T-cell (primary cell): ENCODE results near the gene GKAP1. TPM values are rescaled to one million over a fixed set of nuclear protein-coding genes. Genes with fewer than 3 reads are reported as not detected.
"Not testable (repeated sequence)": the region's sequence is repeated elsewhere in the genome, so short reads cannot be mapped to it uniquely, and the experiment has no call there.

Experiments
- ATAC-seq, 4 experiments: fragments of 200-7000 bp in 3 of 4; fragments of 150-1000 bp in 1 of 4; cut with Tn5 transposase; replicated peaks in 1 of 4; 1 replicate in 3 of 4; 2 replicates in 1 of 4; pipeline ENCODE4 v1.10.0; 2021; ENCODE audit warnings: moderate library complexity in 3 of 4, mild to moderate bottlenecking in 2 of 4, moderate number of reproducible peaks in 1 of 4
- CTCF ChIA-PET, 2 donors: fragments of 300-600 bp; sonication (Branson Sonifier 250); formaldehyde crosslinking; loops; one replicate each; lab custom pipeline; 2022; ENCODE audit warnings: antibody characterized with exemption in 2 of 2; lab: Charles Lee
- POLR2A ChIA-PET, 2 donors: fragments of 300-600 bp; sonication (Branson Sonifier 250); formaldehyde crosslinking; loops; one replicate each; lab custom pipeline; 2022; ENCODE audit warnings: antibody characterized with exemption in 2 of 2; lab: Charles Lee
- DNase-seq, 35 experiments: peaks; one replicate each; pipeline versions ENCODE4 v3.0.0 to v3.0.0-alpha.2; 2013 to 2023
- H3K27ac ChIP-seq: one replicate; pipeline ENCODE4 v1.5.1; 2013; ENCODE audit warnings: low read length
- H3K27me3 ChIP-seq, 2 experiments: replicated peaks in 1 of 2; 1 replicate in 1 of 2; 2 replicates in 1 of 2; pipeline versions ENCODE4 v1.6.1 to v1.7.0; 2013; ENCODE audit warnings: low read length in 1 of 2, mixed read lengths in 1 of 2; ENCODE audit not compliant: control insufficient read depth in 2 of 2, insufficient read depth in 2 of 2; ENCODE audit errors: extremely low read depth in 1 of 2
- H3K36me3 ChIP-seq, 2 donors: 1 replicate in 1 of 2; 2 replicates in 1 of 2; pipeline versions ENCODE4 v1.6.1 to v1.7.0; 2013; ENCODE audit warnings: low read length in 1 of 2; ENCODE audit not compliant: control insufficient read depth in 2 of 2, insufficient read depth in 1 of 2; ENCODE audit errors: extremely low read depth in 1 of 2
- H3K4me1 ChIP-seq, 2 experiments: 1 replicate in 1 of 2; 2 replicates in 1 of 2; pipeline versions ENCODE4 v1.6.1 to v1.7.0; 2013; ENCODE audit warnings: low read length in 2 of 2, mixed read lengths in 1 of 2; ENCODE audit not compliant: insufficient read depth in 2 of 2, control insufficient read depth in 1 of 2; ENCODE audit errors: extremely low read depth in 1 of 2
- H3K4me3 ChIP-seq, 2 donors: 1 replicate in 1 of 2; 2 replicates in 1 of 2; pipeline versions ENCODE4 v1.5.1 to v1.7.0; 2013; ENCODE audit warnings: mild to moderate bottlenecking in 2 of 2, low read length in 1 of 2, moderate library complexity in 1 of 2; ENCODE audit not compliant: control insufficient read depth in 1 of 2; ENCODE audit errors: extremely low read depth in 1 of 2
- H3K9me3 ChIP-seq: 2 replicates; pipeline ENCODE4 v1.7.0; 2013
- H3K27ac Mint-ChIP-seq, 2 donors: one replicate each; pipeline ENCODE4 v1.8.0; 2020 to 2021; ENCODE audit warnings: mild to moderate bottlenecking in 2 of 2, mixed read lengths in 2 of 2
- H3K27me3 Mint-ChIP-seq, 2 donors: one replicate each; pipeline ENCODE4 v1.8.0; 2021 to 2022; ENCODE audit warnings: mixed read lengths in 2 of 2
- H3K36me3 Mint-ChIP-seq: one replicate; pipeline ENCODE4 v1.8.0; 2021; ENCODE audit warnings: mixed read lengths
- H3K4me1 Mint-ChIP-seq, 3 donors: one replicate each; pipeline ENCODE4 v1.8.0; 2020 to 2022; ENCODE audit warnings: mixed read lengths in 3 of 3, mild to moderate bottlenecking in 1 of 3
- H3K4me3 Mint-ChIP-seq, 3 donors: one replicate each; pipeline ENCODE4 v1.8.0; 2020 to 2022; ENCODE audit warnings: mild to moderate bottlenecking in 3 of 3, mixed read lengths in 3 of 3, moderate library complexity in 3 of 3
- H3K9me3 Mint-ChIP-seq, 3 donors: one replicate each; pipeline ENCODE4 v1.8.0; 2020 to 2022; ENCODE audit warnings: mixed read lengths in 3 of 3
- WGBS: methylation state at CpG from one replicate; pipeline ENCODE4 v1.1.5; 2013; ENCODE audit warnings: missing lambda C conversion rate; ENCODE audit not compliant: insufficient coverage; 5-methylcytosine and 5-hydroxymethylcytosine counted together
- total RNA-seq, 35 experiments: library from RNA in 6 of 35; stranded (reverse) in 6 of 35; fragments of 120-200 nt in 1 of 35; gene quantifications; one replicate each; pipeline versions ENCODE4 v1.2.1 to v1.2.4 and lab custom pipeline; 2013 to 2026

GKAP1 gene
- total RNA-seq, 5 donors from 2014 or later (not counting 1 experiment from before 2014, with no cell fraction given) = 9.6 to 11.4 (median 9.9) TPM

- POLR2A ChIA-PET, H3K4me1 ChIP-seq, ATAC-seq, DNase-seq, H3K4me3 ChIP-seq, H3K36me3 ChIP-seq, H3K27ac ChIP-seq, H3K9me3 Mint-ChIP-seq, H3K27me3 ChIP-seq, H3K27me3 Mint-ChIP-seq, CTCF ChIA-PET, H3K9me3 ChIP-seq, H3K4me3 Mint-ChIP-seq, H3K27ac Mint-ChIP-seq: not testable (repeated sequence)
- WGBS = 100% methylated on average over 3 of the region's 4 CpGs
- peaks cover 11% of the 10 kb centered on the region for H3K36me3 Mint-ChIP-seq
- peaks cover 13 to 19% (median 18%) of the 10 kb centered on the region in 3 donors for H3K4me1 Mint-ChIP-seq
Measured at GRCh38 chr9:83815120-83815519, 2.4 kb downstream of the GKAP1 start.

- H3K36me3 Mint-ChIP-seq = peaks cover 21% of the 10 kb centered on the region
- H3K27ac Mint-ChIP-seq, H3K9me3 ChIP-seq, H3K36me3 ChIP-seq, H3K27me3 ChIP-seq, H3K4me3 Mint-ChIP-seq, POLR2A ChIA-PET, H3K9me3 Mint-ChIP-seq, H3K4me3 ChIP-seq, H3K27ac ChIP-seq, ATAC-seq, H3K4me1 Mint-ChIP-seq, CTCF ChIA-PET, H3K4me1 ChIP-seq, H3K27me3 Mint-ChIP-seq, DNase-seq: not testable (repeated sequence)
- WGBS = no CpG with 5 or more reads among the region's 1 CpG
Measured at GRCh38 chr9:83809213-83809612, 8.4 kb downstream of the GKAP1 start.

- H3K4me3 ChIP-seq, H3K27me3 Mint-ChIP-seq, H3K27ac ChIP-seq, POLR2A ChIA-PET, H3K4me1 ChIP-seq, H3K9me3 Mint-ChIP-seq, H3K27ac Mint-ChIP-seq, ATAC-seq, H3K4me1 Mint-ChIP-seq, H3K27me3 ChIP-seq, H3K4me3 Mint-ChIP-seq, DNase-seq, H3K36me3 ChIP-seq, H3K9me3 ChIP-seq, CTCF ChIA-PET: not testable (repeated sequence)
- WGBS = no CpG with 5 or more reads among the region's 31 CpGs
- peaks cover 21% of the 10 kb centered on the region for H3K36me3 Mint-ChIP-seq
Measured at GRCh38 chr9:83804454-83804853, 13.1 kb downstream of the GKAP1 start.

GRCh38 chr9:83803941-83804340, 13.6 kb downstream of the GKAP1 start:
- CTCF ChIA-PET, H3K4me1 Mint-ChIP-seq, H3K9me3 ChIP-seq, H3K27ac Mint-ChIP-seq, H3K27me3 ChIP-seq, POLR2A ChIA-PET, H3K4me1 ChIP-seq, H3K27me3 Mint-ChIP-seq, H3K27ac ChIP-seq, H3K4me3 Mint-ChIP-seq, ATAC-seq, H3K4me3 ChIP-seq, H3K36me3 ChIP-seq, DNase-seq, H3K9me3 Mint-ChIP-seq: not testable (repeated sequence)
- H3K36me3 Mint-ChIP-seq = peaks cover 21% of the 10 kb centered on the region
- no CpG with 5 or more reads among the region's 33 CpGs for WGBS

- ChIA-PET POLR2A (no interaction called here), CTCF (no interaction called here)
- Mint-ChIP-seq H3K9me3 (no peaks in the 10 kb centered on the region), H3K4me1 (no peaks in the 10 kb centered on the region), H3K36me3 (peaks cover 28% of the 10 kb centered on the region), H3K27me3 (no peaks in the 10 kb centered on the region), H3K27ac (no peak overlapping the region), H3K4me3 (no peak overlapping the region)
- H3K9me3 ChIP-seq = no peaks in the 10 kb centered on the region
- ATAC-seq (no peak), DNase-seq (no peak)
- H3K27me3 ChIP-seq = no peaks in the 10 kb centered on the region
- no peaks in the 10 kb centered on the region for H3K4me1 ChIP-seq
- no peak overlapping the region for H3K27ac ChIP-seq
- WGBS = 98% methylated on average over 4 of the region's 13 CpGs
- peaks cover 4 to 11% of the 10 kb centered on the region in 2 donors for H3K36me3 ChIP-seq
- H3K4me3 ChIP-seq = no peak overlapping the region
Measured at GRCh38 chr9:83800236-83801033, 17.1 kb downstream of the GKAP1 start.

- H3K9me3 ChIP-seq = no peaks in the 10 kb centered on the region
- no peaks in the 10 kb centered on the region for H3K9me3 Mint-ChIP-seq
- H3K36me3 ChIP-seq = peaks cover 4 to 10% of the 10 kb centered on the region in 2 donors
- H3K27me3 Mint-ChIP-seq = no peaks in the 10 kb centered on the region
- H3K4me1 Mint-ChIP-seq = no peaks in the 10 kb centered on the region
- WGBS = no CpG with 5 or more reads among the region's 2 CpGs
- POLR2A ChIA-PET = no interaction called here
- no peak overlapping the region for H3K4me3 Mint-ChIP-seq
- H3K27ac Mint-ChIP-seq = no peak overlapping the region
- CTCF ChIA-PET = no interaction called here
- no peaks in the 10 kb centered on the region for H3K4me1 ChIP-seq
- no peaks in the 10 kb centered on the region for H3K27me3 ChIP-seq
- no peak overlapping the region for H3K27ac ChIP-seq
- H3K4me3 ChIP-seq = no peak overlapping the region
- peaks cover 25% of the 10 kb centered on the region for H3K36me3 Mint-ChIP-seq
- DNase-seq = no peak
- no peak for ATAC-seq
Measured at GRCh38 chr9:83794051-83794450, 23.5 kb downstream of the GKAP1 start.
